Liver (tissue), 3 donors: ENCODE measurements around the gene PARP15.

Experiments used
- CTCF ChIP-seq: fragments of 150-350 bp; IDR thresholded peaks from 2 replicates; pipeline ENCODE4 v1.5.1; 2017; ENCODE audit warnings: improper control_type of control experiment, low read depth, low read length; ENCODE audit not compliant: missing input control
- HNF4G ChIP-seq: IDR thresholded peaks from 2 replicates; pipeline ENCODE4 v1.6.1; 2016; ENCODE audit warnings: antibody characterized with exemption
- JUND ChIP-seq, 2 donors: IDR thresholded peaks; 2 replicates each; pipeline ENCODE4 v1.6.1; 2016; ENCODE audit warnings: antibody characterized with exemption in 2 of 2
- MAX ChIP-seq: IDR thresholded peaks from 2 replicates; pipeline ENCODE4 v1.6.1; 2016; ENCODE audit warnings: antibody characterized with exemption
- REST ChIP-seq: IDR thresholded peaks from 2 replicates; pipeline ENCODE4 v1.6.1; 2016; ENCODE audit warnings: antibody characterized with exemption, mild to moderate bottlenecking
- RXRA ChIP-seq, 2 donors: IDR thresholded peaks; 2 replicates each; pipeline ENCODE4 v1.6.1; 2017 to 2018; ENCODE audit warnings: antibody characterized with exemption in 2 of 2, mild to moderate bottlenecking in 1 of 2
- SP1 ChIP-seq: IDR thresholded peaks from 2 replicates; pipeline ENCODE4 v1.6.1; 2018; ENCODE audit warnings: antibody characterized with exemption, mild to moderate bottlenecking
- TAF1 ChIP-seq: conservative IDR thresholded peaks from 2 replicates; pipeline ENCODE4 v1.6.1; 2016; ENCODE audit warnings: antibody characterized with exemption, mild to moderate bottlenecking
- YY1 ChIP-seq: IDR thresholded peaks from 2 replicates; pipeline ENCODE4 v1.6.1; 2016; ENCODE audit warnings: antibody characterized with exemption, mild to moderate bottlenecking
- TF ChIP-seq, protein P1 (sequence below): IDR thresholded peaks from 2 replicates; pipeline ENCODE4 v1.6.1; 2016; ENCODE audit warnings: antibody characterized with exemption
- donor health status: healthy.
- donor health status: healthy.

GRCh38 chr3:122626515-122627180 lies 49.2 kb downstream of the PARP15 start:
- TF ChIP-seq MAX: no peak
- no peak for TF ChIP-seq TAF1
- TF ChIP-seq CTCF: no peak
- no peak for TF ChIP-seq RXRA (IDR thresholded peaks at IDR 0.05)
- no peak for TF ChIP-seq REST
- no peak for TF ChIP-seq SP1
- TF ChIP-seq, protein P1, sequence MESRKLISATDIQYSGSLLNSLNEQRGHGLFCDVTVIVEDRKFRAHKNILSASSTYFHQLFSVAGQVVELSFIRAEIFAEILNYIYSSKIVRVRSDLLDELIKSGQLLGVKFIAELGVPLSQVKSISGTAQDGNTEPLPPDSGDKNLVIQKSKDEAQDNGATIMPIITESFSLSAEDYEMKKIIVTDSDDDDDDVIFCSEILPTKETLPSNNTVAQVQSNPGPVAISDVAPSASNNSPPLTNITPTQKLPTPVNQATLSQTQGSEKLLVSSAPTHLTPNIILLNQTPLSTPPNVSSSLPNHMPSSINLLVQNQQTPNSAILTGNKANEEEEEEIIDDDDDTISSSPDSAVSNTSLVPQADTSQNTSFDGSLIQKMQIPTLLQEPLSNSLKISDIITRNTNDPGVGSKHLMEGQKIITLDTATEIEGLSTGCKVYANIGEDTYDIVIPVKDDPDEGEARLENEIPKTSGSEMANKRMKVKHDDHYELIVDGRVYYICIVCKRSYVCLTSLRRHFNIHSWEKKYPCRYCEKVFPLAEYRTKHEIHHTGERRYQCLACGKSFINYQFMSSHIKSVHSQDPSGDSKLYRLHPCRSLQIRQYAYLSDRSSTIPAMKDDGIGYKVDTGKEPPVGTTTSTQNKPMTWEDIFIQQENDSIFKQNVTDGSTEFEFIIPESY: no peak
- no peak for TF ChIP-seq YY1
- TF ChIP-seq HNF4G: no peak
- no peak for TF ChIP-seq JUND (IDR thresholded peaks at IDR 0.05)
